ENCODE results near the gene SLC4A7. TPM values are rescaled to one million over a fixed set of nuclear protein-coding genes. Genes with fewer than 3 reads are reported as not detected.

SLC4A7 gene
- polyA plus RNA-seq, 1 of the 3 experiments (the other 2 are of a cell fraction) = 3.9 TPM

GRCh38 chr3:27458929-27459328 is 25.3 kb downstream of the SLC4A7 start:
- Histone ChIP-seq H3K9me3 (no peaks in the 10 kb centered on the region), H3K4me1 (ENCODE audit: control insufficient read depth in 1 of 2, insufficient read depth in 2 of 2, low read depth in 1 of 2, low read length in 1 of 2) (no peaks in the 10 kb centered on the region; a peak in 2 of 4 replicates), H3K79me2 (ENCODE audit: insufficient read depth) (peaks cover 97% of the 10 kb centered on the region), H3K27ac (ENCODE audit: low read depth in 2 of 2, low read length in 1 of 2) (no peak overlapping the region), H2AFZ (ENCODE audit: low read depth) (no peak overlapping the region), H3K4me2 (no peak overlapping the region), H4K20me1 (ENCODE audit: insufficient read depth) (peaks cover 6% of the 10 kb centered on the region; the same call in 1 of the 2 replicates), H3K9ac (no peak overlapping the region), H3K9me2 (no peaks in the 10 kb centered on the region), H3F3A (replicated peaks; ENCODE audit: insufficient read depth) (no peaks in the 10 kb centered on the region), H3K36me3 (replicated peaks in 1 of 2; ENCODE audit: control insufficient read depth in 1 of 2, insufficient read depth in 2 of 2, low read length in 1 of 2) (peaks cover 0 to 20% of the 10 kb centered on the region in 2 experiments), H3K27me3 (ENCODE audit: insufficient read depth) (no peaks in the 10 kb centered on the region), H3K4me3 (ENCODE audit: low read depth in 2 of 2, low read length in 1 of 2) (no peak overlapping the region)
- ChIA-PET POLR2A (no interaction called here), CTCF (interaction anchor here (1.6 kb wide), 1 partner anchor 9 kb away, joined by 4 read pairs; no protein-coding TSS in a partner anchor)
- TF ChIP-seq MAX (IDR thresholded peaks at IDR 0.05; ENCODE audit: low read depth) (no peak), ZBTB33 (IDR thresholded peaks at IDR 0.05; ENCODE audit: borderline replicate concordance, low read depth) (no peak), TEAD4 (IDR thresholded peaks at IDR 0.05; ENCODE audit: borderline replicate concordance, insufficient read depth) (no peak), MXI1 (IDR thresholded peaks at IDR 0.05; ENCODE audit: low read depth, low read length) (no peak), GABPA (IDR thresholded peaks at IDR 0.05; ENCODE audit: low read depth) (no peak), TAF1 (IDR thresholded peaks at IDR 0.05; ENCODE audit: borderline replicate concordance, low read depth, low read length) (no peak), IRF3 (IDR thresholded peaks at IDR 0.05; ENCODE audit: low read depth, low read length) (no peak), NRF1 (IDR thresholded peaks at IDR 0.05; ENCODE audit: low read depth, low read length) (no peak), REST (IDR thresholded peaks at IDR 0.05; ENCODE audit: low read depth, low read length) (no peak), CHD2 (IDR thresholded peaks at IDR 0.05; ENCODE audit: low read length, partially characterized antibody) (no peak), USF2 (IDR thresholded peaks at IDR 0.05; ENCODE audit: borderline replicate concordance, low read depth, low read length) (no peak), EZH2phosphoT487 (IDR thresholded peaks at IDR 0.05; ENCODE audit: borderline replicate concordance, low read depth) (no peak), USF1 (IDR thresholded peaks at IDR 0.05; ENCODE audit: borderline replicate concordance, low read depth) (no peak), SMC3 (IDR thresholded peaks at IDR 0.05; ENCODE audit: low read depth, low read length) (no peak)
- WGBS (ENCODE audit: low lambda C conversion rate) = 78% methylated on average over 6 of the region's 6 CpGs
- DNase-seq = no peak

Data from SK-N-SH (cell line).